Measurements from ENCODE around the gene APAF1.
A peak's percentile ranks its signal among the peaks of the same experiment; 100 is the strongest.
"Not testable (repeated sequence)": the region's sequence is repeated elsewhere in the genome, so short reads cannot be mapped to it uniquely, and the experiment has no call there.

APAF1 gene

GRCh38 chr12:98644712-98645571 lies at the start of gene APAF1, which contains the start of gene IKBIP:
TSS of gene APAF1 (plus strand) at chr12:98645290. CDS start at chr12:98648360, 3,070 bp downstream.
TSS of gene IKBIP (minus strand) at chr12:98644788. CDS start at chr12:98644701, 87 bp downstream.
- peak; percentile 89 to 98 for DNase-seq

GRCh38 chr12:98597313-98597712 lies 47.8 kb upstream of the APAF1 start:
- DNase-seq, result not testable (repeated sequence)

GRCh38 chr12:98601924-98602323 lies 43.2 kb upstream of the APAF1 start:
- DNase-seq, result no peak

- DNase-seq, result peak in 1 of 2 experiments; percentile 6
Observed at GRCh38 chr12:98606359-98606988, 38.6 kb upstream of the APAF1 start.

GRCh38 chr12:98610596-98610995 lies 34.5 kb upstream of the APAF1 start:
- no peak for DNase-seq

- DNase-seq, result no peak
Observed at GRCh38 chr12:98612696-98613334, 32.3 kb upstream of the APAF1 start.

GRCh38 chr12:98618952-98619351 lies 26.1 kb upstream of the APAF1 start:
- no peak for DNase-seq

- DNase-seq, result peak; percentile 4 to 43
Observed at GRCh38 chr12:98635657-98636323, 9.3 kb upstream of the APAF1 start.

GRCh38 chr12:98637068-98637467 lies 8.0 kb upstream of the APAF1 start:
- no peak for DNase-seq

GRCh38 chr12:98638009-98638408 lies 7.1 kb upstream of the APAF1 start:
- no peak for DNase-seq

GRCh38 chr12:98639491-98639890 lies 5.6 kb upstream of the APAF1 start:
- no peak for DNase-seq

- not testable (repeated sequence) for DNase-seq
Observed at GRCh38 chr12:98642801-98643200, 2.3 kb upstream of the APAF1 start.

- DNase-seq, result no peak
Observed at GRCh38 chr12:98644433-98644711, 718 bp upstream of the APAF1 start.

- DNase-seq, result no peak
Observed at GRCh38 chr12:98645572-98646067, 530 bp downstream of the APAF1 start.

- DNase-seq, result peak in 1 of 2 experiments; percentile 3
Observed at GRCh38 chr12:98646294-98647090, 1.4 kb downstream of the APAF1 start.

- no peak for DNase-seq
Observed at GRCh38 chr12:98651328-98651727, 6.2 kb downstream of the APAF1 start.

GRCh38 chr12:98653866-98654493 lies 8.9 kb downstream of the APAF1 start:
- peak; percentile 23 to 66 for DNase-seq

- DNase-seq, result no peak
Observed at GRCh38 chr12:98656289-98657101, 11.4 kb downstream of the APAF1 start.

GRCh38 chr12:98660521-98660920 lies 15.4 kb downstream of the APAF1 start:
- DNase-seq, result no peak

GRCh38 chr12:98669751-98670150 lies 24.7 kb downstream of the APAF1 start:
- DNase-seq, result no peak

- no peak for DNase-seq
Observed at GRCh38 chr12:98671459-98671858, 26.4 kb downstream of the APAF1 start.
